Memory B cell (primary cell): ENCODE data around the gene LMO2.
A peak's percentile ranks its signal among the peaks of the same experiment; 100 is the strongest.
"Not testable (repeated sequence)": the region's sequence is repeated elsewhere in the genome, so short reads cannot be mapped to it uniquely, and the experiment has no call there.

ENCODE experiments used
- ATAC-seq: fragments of 150-1000 bp; cut with Tn5 transposase; 2 replicates; pipeline ENCODE4 v1.10.0; 2021; ENCODE audit warnings: low read depth, mild to moderate bottlenecking, moderate library complexity
- DNase-seq, 2 donors: peaks; one replicate each; pipeline ENCODE4 v3.0.0; 2022; ENCODE audit warnings: low spot score in 2 of 2
- H3K27ac Mint-ChIP-seq: one replicate; pipeline ENCODE4 v1.8.0; 2022; ENCODE audit warnings: mild to moderate bottlenecking, moderate library complexity, mixed read lengths
- H3K27me3 Mint-ChIP-seq: one replicate; pipeline ENCODE4 v1.8.0; 2022; ENCODE audit warnings: mixed read lengths
- H3K36me3 Mint-ChIP-seq: one replicate; pipeline ENCODE4 v1.8.0; 2022; ENCODE audit warnings: mild to moderate bottlenecking, mixed read lengths
- H3K4me1 Mint-ChIP-seq: one replicate; pipeline ENCODE4 v1.8.0; 2022; ENCODE audit warnings: mixed read lengths
- H3K4me3 Mint-ChIP-seq: one replicate; pipeline ENCODE4 v1.8.0; 2022; ENCODE audit warnings: mild to moderate bottlenecking, moderate library complexity, mixed read lengths
- H3K9me3 Mint-ChIP-seq: one replicate; pipeline ENCODE4 v1.8.0; 2022; ENCODE audit warnings: mixed read lengths

LMO2 gene

GRCh38 chr11:33891714-33892327 lies at the start of gene LMO2:
LMO2 (minus strand) TSS chr11:33892076; CDS start chr11:33869716, 22,360 bp downstream.
- Mint-ChIP-seq H3K36me3 (no peaks in the 10 kb centered on the region), H3K27ac (peak within 1 kb of the TSS; percentile 93), H3K27me3 (no peaks in the 10 kb centered on the region), H3K9me3 (no peaks in the 10 kb centered on the region), H3K4me3 (peak within 1 kb of the TSS; percentile 18), H3K4me1 (peaks cover 31% of the 10 kb centered on the region)
- ATAC-seq (no peak), DNase-seq (no peak)

DNA sequence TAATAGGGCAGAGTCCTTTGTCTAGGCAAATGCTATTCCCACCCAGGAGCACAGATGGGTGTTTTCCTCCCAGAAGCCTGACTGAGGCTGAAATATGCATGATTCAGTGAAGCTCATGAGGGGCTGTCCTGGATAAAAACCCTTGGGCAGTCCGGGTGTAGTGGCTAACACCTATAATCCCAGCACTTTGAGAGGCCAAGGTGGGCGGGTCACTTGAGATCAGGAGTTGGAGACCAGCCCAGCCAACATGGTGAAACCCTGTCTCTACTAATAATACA lies 48.6 kb upstream of the LMO2 start:
- no peak overlapping the region for H3K27ac Mint-ChIP-seq
- peaks cover 18% of the 10 kb centered on the region for H3K4me1 Mint-ChIP-seq
- no peak overlapping the region for H3K4me3 Mint-ChIP-seq
- peaks cover 2% of the 10 kb centered on the region for H3K27me3 Mint-ChIP-seq
- DNase-seq (no peak), ATAC-seq (no peak)
- H3K9me3 Mint-ChIP-seq = no peaks in the 10 kb centered on the region
- H3K36me3 Mint-ChIP-seq = no peaks in the 10 kb centered on the region

GRCh38 chr11:33936725-33937604 lies 45.1 kb upstream of the LMO2 start:
- Mint-ChIP-seq H3K27me3 (peaks cover 2% of the 10 kb centered on the region), H3K36me3 (no peaks in the 10 kb centered on the region), H3K4me3 (no peak overlapping the region), H3K9me3 (peaks cover 4% of the 10 kb centered on the region), H3K27ac (no peak overlapping the region), H3K4me1 (peaks cover 11% of the 10 kb centered on the region)
- ATAC-seq = no peak
- DNase-seq = no peak

GRCh38 chr11:33935461-33936456 lies 43.9 kb upstream of the LMO2 start:
- H3K9me3 Mint-ChIP-seq = peaks cover 9% of the 10 kb centered on the region
- peaks cover 6% of the 10 kb centered on the region for H3K4me1 Mint-ChIP-seq
- H3K27me3 Mint-ChIP-seq = peaks cover 2% of the 10 kb centered on the region
- H3K4me3 Mint-ChIP-seq = no peak overlapping the region
- H3K36me3 Mint-ChIP-seq = no peaks in the 10 kb centered on the region
- no peak for ATAC-seq
- H3K27ac Mint-ChIP-seq = no peak overlapping the region
- DNase-seq = no peak

- no peaks in the 10 kb centered on the region for H3K36me3 Mint-ChIP-seq
- H3K4me3 Mint-ChIP-seq = no peak overlapping the region
- peaks cover 4% of the 10 kb centered on the region for H3K4me1 Mint-ChIP-seq
- peaks cover 9% of the 10 kb centered on the region for H3K9me3 Mint-ChIP-seq
- DNase-seq = no peak
- ATAC-seq = no peak
- peaks cover 2% of the 10 kb centered on the region for H3K27me3 Mint-ChIP-seq
- H3K27ac Mint-ChIP-seq = no peak overlapping the region
These were observed 43.1 kb upstream of the LMO2 start for GRCh38 chr11:33935005-33935404.

DNA sequence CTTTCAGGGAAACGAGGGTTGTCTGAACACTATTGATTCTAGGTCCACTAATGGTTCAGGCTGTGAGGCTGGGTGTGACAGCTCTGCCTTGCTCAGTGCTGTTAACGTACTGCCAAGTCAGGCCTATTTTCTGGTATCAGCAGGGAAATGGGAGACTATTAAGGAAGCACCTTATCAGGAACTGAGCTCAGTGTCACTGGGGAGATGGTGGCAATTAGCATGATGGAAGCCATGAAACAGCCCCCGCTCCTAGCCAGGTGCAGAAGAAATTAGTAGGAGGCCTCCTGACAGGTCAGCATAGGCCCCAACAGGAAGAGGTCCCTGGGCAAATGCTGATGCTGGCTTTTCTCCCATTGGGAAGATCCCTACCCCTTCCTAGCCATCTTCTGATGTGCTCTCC lies 42.6 kb upstream of the LMO2 start:
- H3K36me3 Mint-ChIP-seq = no peaks in the 10 kb centered on the region
- no peak overlapping the region for H3K4me3 Mint-ChIP-seq
- ATAC-seq (no peak), DNase-seq (no peak)
- H3K4me1 Mint-ChIP-seq = peaks cover 2% of the 10 kb centered on the region
- H3K9me3 Mint-ChIP-seq = peaks cover 9% of the 10 kb centered on the region
- no peak overlapping the region for H3K27ac Mint-ChIP-seq
- H3K27me3 Mint-ChIP-seq = peaks cover 2% of the 10 kb centered on the region

- Mint-ChIP-seq H3K36me3 (no peaks in the 10 kb centered on the region), H3K4me1 (peaks cover 2% of the 10 kb centered on the region), H3K27ac (no peak overlapping the region), H3K4me3 (no peak overlapping the region), H3K9me3 (peaks cover 9% of the 10 kb centered on the region), H3K27me3 (peaks cover 1% of the 10 kb centered on the region)
- DNase-seq (no peak), ATAC-seq (no peak)
These were observed 41.7 kb upstream of the LMO2 start for GRCh38 chr11:33933602-33934001.

DNA sequence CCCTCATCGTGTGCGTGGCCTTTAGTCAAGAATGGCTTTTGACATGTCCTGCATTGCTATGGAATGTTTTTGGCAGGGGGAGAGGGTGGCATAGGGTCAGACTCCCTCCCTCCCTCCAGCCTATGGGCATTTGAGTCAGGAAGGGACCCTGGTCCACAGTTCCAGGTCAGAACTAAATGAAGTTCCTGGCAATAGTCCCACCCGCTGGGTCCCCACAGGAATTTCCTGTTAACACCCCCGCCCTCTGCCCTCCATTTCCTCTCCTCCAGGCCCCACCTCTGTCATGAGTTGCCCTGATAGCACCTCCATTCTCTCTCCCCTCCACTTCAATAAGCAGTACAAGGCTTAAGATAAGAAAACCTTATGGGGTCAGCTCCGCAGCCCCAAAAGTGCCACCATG lies 40.8 kb upstream of the LMO2 start:
- Mint-ChIP-seq H3K4me3 (no peak overlapping the region), H3K4me1 (peaks cover 2% of the 10 kb centered on the region), H3K9me3 (peaks cover 9% of the 10 kb centered on the region), H3K36me3 (no peaks in the 10 kb centered on the region), H3K27me3 (no peaks in the 10 kb centered on the region), H3K27ac (no peak overlapping the region)
- ATAC-seq (no peak), DNase-seq (no peak)

DNA sequence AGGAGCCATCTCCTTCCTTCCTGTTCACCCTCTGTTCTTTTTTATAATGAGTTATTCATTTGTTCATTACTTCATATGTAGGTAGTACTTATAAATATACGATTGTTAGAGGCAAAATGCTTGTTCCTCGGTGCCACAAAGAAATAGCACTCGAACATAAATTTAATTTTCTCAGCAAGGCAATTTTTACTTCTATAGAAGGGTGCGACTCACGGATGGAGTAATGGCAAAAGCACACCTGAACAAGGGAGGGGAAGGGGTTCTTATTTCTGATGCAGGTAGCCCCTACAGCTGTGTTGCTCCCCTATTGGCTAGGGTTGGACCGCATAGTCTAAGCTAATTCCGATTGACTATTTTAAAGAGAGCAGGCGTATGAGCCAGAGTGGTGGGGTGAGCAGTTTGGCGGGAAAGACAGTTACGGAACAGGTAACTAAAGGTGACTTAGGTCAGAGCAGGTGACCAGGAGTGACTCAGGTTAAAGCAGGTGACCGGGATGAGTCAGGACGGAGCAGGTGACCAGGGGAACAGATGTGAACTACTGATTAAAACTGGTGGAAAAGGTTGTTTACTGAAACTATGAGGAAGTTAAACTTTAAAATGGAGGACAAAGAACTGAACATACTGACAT lies 40.0 kb upstream of the LMO2 start:
- DNase-seq, H3K27ac Mint-ChIP-seq, H3K36me3 Mint-ChIP-seq, H3K27me3 Mint-ChIP-seq, ATAC-seq, H3K4me1 Mint-ChIP-seq, H3K4me3 Mint-ChIP-seq, H3K9me3 Mint-ChIP-seq: not testable (repeated sequence)

GRCh38 chr11:33931067-33931466 lies 39.2 kb upstream of the LMO2 start:
- DNase-seq (no peak), ATAC-seq (no peak)
- Mint-ChIP-seq H3K9me3 (peaks cover 9% of the 10 kb centered on the region), H3K4me1 (peaks cover 2% of the 10 kb centered on the region), H3K36me3 (no peaks in the 10 kb centered on the region), H3K4me3 (no peak overlapping the region), H3K27ac (no peak overlapping the region), H3K27me3 (peaks cover 3% of the 10 kb centered on the region)

DNA sequence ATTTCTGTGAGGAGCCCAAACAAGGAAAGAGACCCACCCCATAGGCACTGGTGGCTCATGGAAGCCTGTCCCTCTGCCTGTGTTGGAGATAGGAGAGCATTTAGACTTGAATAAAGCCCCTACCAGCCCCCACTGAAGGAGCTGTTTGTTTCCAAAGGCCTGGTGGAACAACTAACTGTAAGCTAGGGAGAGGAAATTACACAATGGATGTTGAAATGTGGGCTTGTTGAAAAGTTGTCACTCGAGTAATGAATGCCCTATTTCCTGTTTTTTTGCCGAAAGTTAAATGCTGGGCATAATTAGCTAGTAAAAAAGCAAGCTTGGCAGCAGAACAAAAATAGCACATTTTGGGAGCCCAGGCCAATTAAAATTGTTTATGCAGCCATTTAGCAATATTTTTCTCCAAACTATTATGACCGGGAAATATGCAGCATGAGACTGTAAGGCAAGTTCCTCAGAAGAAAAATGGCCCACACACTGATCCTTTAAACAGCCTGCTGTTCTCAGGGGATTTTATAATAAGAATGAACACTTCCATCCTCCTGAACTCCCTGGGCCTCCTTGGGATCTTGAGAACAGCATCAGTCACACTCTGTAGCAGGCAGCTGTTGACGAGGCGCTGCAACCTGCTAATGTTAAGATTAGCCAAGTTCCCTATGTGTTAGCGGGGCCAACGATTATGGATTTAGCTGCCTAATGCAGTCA lies 38.6 kb upstream of the LMO2 start:
- no peak overlapping the region for H3K4me3 Mint-ChIP-seq
- H3K4me1 Mint-ChIP-seq = peaks cover 2% of the 10 kb centered on the region
- no peak for DNase-seq
- no peaks in the 10 kb centered on the region for H3K36me3 Mint-ChIP-seq
- H3K27ac Mint-ChIP-seq = no peak overlapping the region
- H3K9me3 Mint-ChIP-seq = peaks cover 9% of the 10 kb centered on the region
- peaks cover 3% of the 10 kb centered on the region for H3K27me3 Mint-ChIP-seq
- ATAC-seq = no peak

GRCh38 chr11:33928564-33928963 lies 36.7 kb upstream of the LMO2 start:
- Mint-ChIP-seq H3K4me3 (no peak overlapping the region), H3K36me3 (no peaks in the 10 kb centered on the region), H3K27ac (no peak overlapping the region), H3K9me3 (peaks cover 9% of the 10 kb centered on the region), H3K27me3 (peaks cover 5% of the 10 kb centered on the region), H3K4me1 (peaks cover 2% of the 10 kb centered on the region)
- no peak for DNase-seq
- ATAC-seq = no peak
